Ovary (tissue), 9 donors: ENCODE measurements around the gene AMMECR1L. TPM values are rescaled to one million over a fixed set of nuclear protein-coding genes. Genes with fewer than 3 reads are reported as not detected.
A peak's percentile ranks its signal among the peaks of the same experiment; 100 is the strongest.

Experiments
- DNase-seq, 5 donors: peaks; one replicate each; pipeline ENCODE4 v3.0.0-alpha.2; 2019 to 2020
- H3K27ac ChIP-seq, 2 donors: fragments of 200-600 bp; one replicate each; pipeline versions ENCODE4 v1.5.1 to v1.8.0; 2019 to 2022
- H3K27me3 ChIP-seq: fragments of 200-600 bp; one replicate; pipeline ENCODE4 v1.8.0; 2022
- H3K36me3 ChIP-seq: fragments of 200-600 bp; sonication (generic); one replicate; pipeline ENCODE4 v1.5.1; 2019
- H3K4me1 ChIP-seq: one replicate; pipeline ENCODE4 v1.8.1; 2013; ENCODE audit warnings: mild to moderate bottlenecking, moderate library complexity; ENCODE audit not compliant: insufficient read depth
- H3K4me3 ChIP-seq: fragments of 200-600 bp; sonication (generic); one replicate; pipeline ENCODE4 v1.5.1; 2017
- H3K9me3 ChIP-seq, 2 donors: fragments of 200-600 bp in 1 of 2; sonication (generic) in 1 of 2; one replicate each; pipeline versions ENCODE4 v1.5.1 to v1.8.1; 2013 to 2019; ENCODE audit warnings: mild to moderate bottlenecking in 1 of 2, moderate library complexity in 1 of 2
- EP300 ChIP-seq: sonication (generic); formaldehyde crosslinking; IDR thresholded peaks from one replicate; pipeline ENCODE4 v1.6.1; 2017; ENCODE audit warnings: antibody characterized with exemption
- POLR2A ChIP-seq: fragments of 450-650 bp; IDR thresholded peaks from one replicate; pipeline ENCODE4 v1.6.1; 2017; ENCODE audit warnings: antibody characterized with exemption, mild to moderate bottlenecking, moderate library complexity
- WGBS, 3 donors: extraction: QIAGEN DNeasy Blood & Tissue Kit in 1 of 3; methylation state at CpG; one replicate each; pipeline versions ENCODE4 v1.1.5 to v1.1.7; 2013 to 2017; 5-methylcytosine and 5-hydroxymethylcytosine counted together
- intact Hi-C, 4 donors: fragments of 100-400 bp; cut with DNase I; formaldehyde crosslinking; loops; one replicate each; pipeline versions ENCODE4 v1.11.0 to v1.15.1; 2022 to 2023
- polyA plus RNA-seq, 2 donors: library from polyadenylated mRNA; stranded (reverse); fragments of 200-250 nt in 1 of 2; fragments of 350-450 nt in 1 of 2; fragmentation: Illumina TruSeq in 1 of 2; extraction: RNeasy Lipid Tissue Mini Kit (QIAGEN cat#74804) in 1 of 2; gene quantifications; one replicate each; pipeline ENCODE4 v1.2.3, GENCODE V29; 2013 to 2014
- total RNA-seq, 7 donors: library from RNA; depleted of rRNA in 2 of 7; stranded (reverse); fragments of >200 nt in 2 of 7; fragmentation: NEBNext Ultra II Directional in 3 of 7; extraction: Animal tissue kit (Norgen Biotek cat#: 25700) in 3 of 7; gene quantifications; one replicate each; pipeline versions ENCODE4 v1.1.0 to v1.2.4, GENCODE V29; 2016 to 2023
- TF ChIP-seq, protein P1 (sequence below), 3 donors: fragments of 450-650 bp in 2 of 3; fragments of 200-600 bp in 1 of 3; IDR thresholded peaks; one replicate each; pipeline versions ENCODE4 v1.5.1 to v1.8.0; 2016 to 2022; ENCODE audit warnings: antibody characterized with exemption in 3 of 3, mild to moderate bottlenecking in 1 of 3
- donor health status: DM: no; HTN: no; CAD: no; lungs with moderate emphysema.
- donor health status: DM: no; HTN: no; CAD: no.
- donor health status: Bipolar disorder and iron deficiency.
- donor health status: DM: yes; HTN: yes; CAD: no.
- donor health status: DM: no; HTN: no; CAD: no.
- donor health status: DM: yes; HTN: yes; CAD: no.

Gene AMMECR1L
- total and polyA plus RNA-seq, 9 donors = 7.7 to 18.8 (median 15.7) TPM

DNA sequence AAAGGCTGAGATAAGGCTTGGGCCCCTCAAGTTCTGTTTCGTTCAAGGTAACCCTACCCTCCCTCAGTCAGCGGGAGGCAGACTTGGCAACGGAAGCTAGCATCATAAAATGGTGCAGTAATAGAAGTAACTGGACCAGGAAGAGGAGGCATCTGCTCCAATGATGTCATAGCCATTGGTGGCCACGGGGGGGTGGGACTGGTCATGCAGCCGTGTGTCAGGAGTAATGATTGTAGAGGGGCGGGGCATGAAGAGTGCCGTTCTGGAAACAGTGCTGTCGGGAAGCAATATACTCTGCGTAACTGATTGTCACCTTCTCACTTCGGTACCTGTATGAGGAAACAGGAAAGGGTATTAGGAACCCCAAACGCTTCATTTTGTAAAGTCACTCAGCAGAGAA, 20.9 kb downstream of the AMMECR1L start:
- Histone ChIP-seq H3K4me3 (no peak overlapping the region), H3K4me1 (no peaks in the 10 kb centered on the region), H3K9me3 (no peaks in the 10 kb centered on the region), H3K27ac (no peak overlapping the region), H3K36me3 (no peaks in the 10 kb centered on the region), H3K27me3 (no peaks in the 10 kb centered on the region)
- WGBS, 3 donors = 72 to 80% (median 74%) methylated on average over 11 of the region's 11 CpGs
- DNase-seq = no peak
- intact Hi-C loops = loop anchor here in 2 of 4 donors (10.0 kb wide), 1 partner anchor 160 kb away; the partner anchor contains the start of gene SAP130 (in 2 of the 2)
- TF ChIP-seq EP300 (no peak), POLR2A (no peak)
- TF ChIP-seq, protein P1, sequence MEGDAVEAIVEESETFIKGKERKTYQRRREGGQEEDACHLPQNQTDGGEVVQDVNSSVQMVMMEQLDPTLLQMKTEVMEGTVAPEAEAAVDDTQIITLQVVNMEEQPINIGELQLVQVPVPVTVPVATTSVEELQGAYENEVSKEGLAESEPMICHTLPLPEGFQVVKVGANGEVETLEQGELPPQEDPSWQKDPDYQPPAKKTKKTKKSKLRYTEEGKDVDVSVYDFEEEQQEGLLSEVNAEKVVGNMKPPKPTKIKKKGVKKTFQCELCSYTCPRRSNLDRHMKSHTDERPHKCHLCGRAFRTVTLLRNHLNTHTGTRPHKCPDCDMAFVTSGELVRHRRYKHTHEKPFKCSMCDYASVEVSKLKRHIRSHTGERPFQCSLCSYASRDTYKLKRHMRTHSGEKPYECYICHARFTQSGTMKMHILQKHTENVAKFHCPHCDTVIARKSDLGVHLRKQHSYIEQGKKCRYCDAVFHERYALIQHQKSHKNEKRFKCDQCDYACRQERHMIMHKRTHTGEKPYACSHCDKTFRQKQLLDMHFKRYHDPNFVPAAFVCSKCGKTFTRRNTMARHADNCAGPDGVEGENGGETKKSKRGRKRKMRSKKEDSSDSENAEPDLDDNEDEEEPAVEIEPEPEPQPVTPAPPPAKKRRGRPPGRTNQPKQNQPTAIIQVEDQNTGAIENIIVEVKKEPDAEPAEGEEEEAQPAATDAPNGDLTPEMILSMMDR (IDR thresholded peaks at IDR 0.05) = no peak

DNA sequence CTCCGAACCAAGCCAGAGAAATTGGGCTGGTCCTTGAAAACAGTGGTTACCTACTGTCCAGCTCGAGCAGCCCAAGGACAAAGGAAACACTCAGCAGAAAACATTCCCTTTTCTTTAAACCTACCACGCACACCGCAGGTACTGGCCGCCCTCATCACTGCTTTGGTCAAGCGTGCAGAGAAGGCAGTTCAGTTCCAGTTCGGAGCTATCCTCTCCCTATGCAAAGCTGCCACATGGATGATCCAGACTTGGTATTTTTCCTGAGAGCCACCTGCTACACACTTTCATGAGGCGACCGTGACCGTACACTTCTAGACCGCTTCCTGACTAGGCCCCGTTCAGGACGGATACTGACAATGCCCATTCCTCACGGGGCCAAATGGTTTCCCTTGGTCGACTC, 23.5 kb downstream of the AMMECR1L start:
- intact Hi-C loops = loop anchor here in 2 of 4 donors (10.0 kb wide), 1 partner anchor 163 kb away; the partner anchor contains the start of gene SAP130 (in 2 of the 2)
- H3K27me3 ChIP-seq = no peaks in the 10 kb centered on the region
- no peak overlapping the region for H3K4me3 ChIP-seq
- no peaks in the 10 kb centered on the region for H3K36me3 ChIP-seq
- no peaks in the 10 kb centered on the region for H3K9me3 ChIP-seq
- DNase-seq = no peak
- TF ChIP-seq, protein P1 (IDR thresholded peaks at IDR 0.05) = no peak
- TF ChIP-seq EP300 (no peak), POLR2A (no peak)
- H3K27ac ChIP-seq = no peak overlapping the region
- 90 to 91% (median 90%) methylated on average over 15 of the region's 15 CpGs for WGBS, 3 donors
- H3K4me1 ChIP-seq = no peaks in the 10 kb centered on the region

DNA sequence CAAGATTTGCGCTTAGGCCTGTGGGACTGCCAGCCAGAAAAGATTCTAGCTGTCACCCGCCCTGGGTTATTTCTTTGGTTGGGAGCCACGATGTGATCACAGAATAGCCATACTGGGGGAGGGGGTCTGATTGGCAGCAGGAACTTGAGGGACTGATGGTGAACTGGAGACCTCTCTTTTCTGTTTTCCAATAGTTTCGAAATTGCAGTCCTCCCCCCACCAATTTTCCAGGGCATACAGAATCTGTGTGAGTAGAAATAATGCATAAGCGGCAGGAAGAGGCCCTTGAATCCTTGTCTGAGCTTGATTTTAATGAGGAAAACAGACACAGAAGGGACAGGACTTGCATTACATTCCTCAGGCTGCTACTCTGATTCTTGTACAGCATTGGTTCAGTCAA, 25.6 kb downstream of the AMMECR1L start:
- intact Hi-C loops = loop anchor here in 2 of 4 donors (10.0 kb wide), 1 partner anchor 165 kb away; the partner anchor contains the start of gene SAP130 (in 2 of the 2)
- no peak overlapping the region for H3K27ac ChIP-seq

DNA sequence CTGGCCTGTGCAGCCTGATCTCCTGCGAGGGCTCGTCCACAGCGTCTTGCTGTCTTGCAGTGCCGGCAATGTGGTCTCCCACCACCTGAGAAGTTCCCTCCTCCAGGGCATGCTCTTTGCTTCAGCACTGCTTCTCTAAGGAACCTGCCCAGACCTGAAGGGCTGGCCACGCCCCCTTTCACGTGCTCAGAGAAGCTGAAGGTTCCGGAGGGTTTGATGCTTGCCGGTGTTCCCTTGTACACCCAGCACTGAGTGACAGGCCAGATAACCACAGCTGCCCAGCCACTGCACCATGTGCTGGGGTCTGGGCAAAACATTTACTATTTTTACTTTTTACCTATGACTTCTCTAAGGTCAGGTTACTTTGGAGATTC, 26.1 kb downstream of the AMMECR1L start:
- no peaks in the 10 kb centered on the region for H3K27me3 ChIP-seq
- DNase-seq = peak in 3 of 5 donors; percentile 30 to 53 (median 32)
- no peak overlapping the region for H3K4me3 ChIP-seq
- no peak overlapping the region for H3K27ac ChIP-seq
- 28 to 33% (median 33%) methylated on average over 8 of the region's 8 CpGs for WGBS, 3 donors
- peaks cover 9% of the 10 kb centered on the region for H3K4me1 ChIP-seq
- TF ChIP-seq POLR2A (no peak), EP300 (no peak)
- TF ChIP-seq, protein P1 (IDR thresholded peaks at IDR 0.05) = no peak
- intact Hi-C loops = loop anchor here in 2 of 4 donors (10.0 kb wide), 1 partner anchor 165 kb away; the partner anchor contains the start of gene SAP130 (in 2 of the 2)
- no peaks in the 10 kb centered on the region for H3K9me3 ChIP-seq
- H3K36me3 ChIP-seq = no peaks in the 10 kb centered on the region

More for the DNA sequence above, 25.6 kb downstream of the AMMECR1L start:
- Histone ChIP-seq H3K36me3 (no peaks in the 10 kb centered on the region), H3K4me3 (no peak overlapping the region), H3K9me3 (no peaks in the 10 kb centered on the region), H3K27me3 (no peaks in the 10 kb centered on the region), H3K4me1 (peaks cover 8% of the 10 kb centered on the region)
- DNase-seq = no peak
- TF ChIP-seq EP300 = no peak
- TF ChIP-seq POLR2A = no peak
- TF ChIP-seq, protein P1 (IDR thresholded peaks at IDR 0.05) = no peak
- WGBS, 3 donors = 52 to 54% (median 53%) methylated on average over 5 of the region's 5 CpGs
